GM23338 (cell line): Measurements from ENCODE around the gene CELA2A. TPM values are rescaled to one million over a fixed set of nuclear protein-coding genes. Genes with fewer than 3 reads are reported as not detected.

Experiments used
- ATAC-seq: fragments of 200-7000 bp; cut with Tn5 transposase; 3 replicates; pipeline ENCODE4 v1.9.1; 2020
- DNase-seq: peaks from one replicate; pipeline ENCODE4 v3.0.0-alpha.2; 2015; ENCODE audit warnings: low spot score
- H2AFZ ChIP-seq: fragments of 200-600 bp; sonication (generic); 2 replicates; pipeline ENCODE4 v1.8.0; 2016; ENCODE audit warnings: antibody characterized with exemption, mild to moderate bottlenecking, moderate library complexity
- H3F3A ChIP-seq: fragments of 200-600 bp; sonication (generic); replicated peaks from 2 replicates; pipeline ENCODE4 v1.8.0; 2017; ENCODE audit warnings: antibody characterized with exemption, mixed run types, low read depth
- H3K27ac ChIP-seq: fragments of 200-600 bp; sonication (generic); 2 replicates; pipeline ENCODE4 v1.6.1; 2016; ENCODE audit warnings: low read depth
- H3K27me3 ChIP-seq: fragments of 200-600 bp; sonication (generic); 2 replicates; pipeline ENCODE4 v1.8.0; 2016; ENCODE audit warnings: mild to moderate bottlenecking, mixed run types, moderate library complexity; ENCODE audit not compliant: insufficient read depth
- H3K36me3 ChIP-seq: fragments of 200-600 bp; sonication (generic); 2 replicates; pipeline ENCODE4 v1.8.0; 2016; ENCODE audit warnings: mild to moderate bottlenecking; ENCODE audit not compliant: insufficient read depth
- H3K4me1 ChIP-seq: fragments of 200-600 bp; sonication (generic); 2 replicates; pipeline ENCODE4 v1.8.0; 2016; ENCODE audit warnings: mild to moderate bottlenecking, moderate library complexity; ENCODE audit not compliant: insufficient read depth
- H3K4me2 ChIP-seq: fragments of 200-600 bp; sonication (generic); 2 replicates; pipeline ENCODE4 v1.7.1; 2017; ENCODE audit warnings: mixed run types
- H3K4me3 ChIP-seq: fragments of 200-600 bp; sonication (generic); 2 replicates; pipeline ENCODE4 v1.6.1; 2016; ENCODE audit warnings: mixed run types
- H3K79me2 ChIP-seq: fragments of 200-600 bp; sonication (generic); replicated peaks from 2 replicates; pipeline ENCODE4 v1.8.0; 2017; ENCODE audit warnings: mild to moderate bottlenecking; ENCODE audit not compliant: insufficient read depth
- H3K9me2 ChIP-seq: fragments of 200-600 bp; sonication (generic); 2 replicates; pipeline ENCODE4 v1.8.0; 2017; ENCODE audit not compliant: insufficient read depth
- H4K20me1 ChIP-seq: fragments of 200-600 bp; sonication (generic); replicated peaks from 2 replicates; pipeline ENCODE4 v1.8.0; 2017; ENCODE audit warnings: mild to moderate bottlenecking; ENCODE audit not compliant: insufficient read depth
- H3K27ac Mint-ChIP-seq: 2 replicates; pipeline ENCODE4 v1.8.0; 2020; ENCODE audit warnings: inconsistent platforms, mild to moderate bottlenecking, moderate library complexity, mixed read lengths
- H3K27me3 Mint-ChIP-seq: 3 replicates; pipeline ENCODE4 v1.8.0; 2022; ENCODE audit warnings: low read depth, mild to moderate bottlenecking, moderate library complexity, mixed read lengths, inconsistent platforms; ENCODE audit not compliant: insufficient read depth, poor library complexity
- H3K36me3 Mint-ChIP-seq: 3 replicates; pipeline ENCODE4 v1.8.0; 2021; ENCODE audit warnings: low read depth, mild to moderate bottlenecking, inconsistent platforms, moderate library complexity, mixed read lengths
- H3K4me1 Mint-ChIP-seq: 3 replicates; pipeline ENCODE4 v1.8.0; 2020; ENCODE audit warnings: mild to moderate bottlenecking, inconsistent platforms, mixed read lengths
- H3K4me3 Mint-ChIP-seq: 3 replicates; pipeline ENCODE4 v1.8.0; 2021; ENCODE audit warnings: moderate library complexity, mild to moderate bottlenecking, inconsistent platforms, mixed read lengths
- H3K9me3 Mint-ChIP-seq: 3 replicates; pipeline ENCODE4 v1.8.0; 2020; ENCODE audit warnings: moderate library complexity, mild to moderate bottlenecking, inconsistent platforms, mixed read lengths
- CREB1 ChIP-seq: fragments of 250-450 bp; sonication (Bioruptor Pico); IDR thresholded peaks from 2 replicates; pipeline ENCODE4 v1.5.0; 2020; ENCODE audit warnings: low read depth, mild to moderate bottlenecking, moderate library complexity
- EZH2phosphoT487 ChIP-seq: fragments of 200-600 bp; sonication (generic); IDR thresholded peaks from one replicate; pipeline ENCODE4 v1.8.1; 2018; ENCODE audit warnings: antibody characterized with exemption; ENCODE audit not compliant: unreplicated experiment
- NANOG ChIP-seq: IDR thresholded peaks from 2 replicates; pipeline ENCODE4 v1.6.1; 2016; ENCODE audit warnings: antibody characterized with exemption, borderline replicate concordance
- REST ChIP-seq: IDR thresholded peaks from one replicate; pipeline ENCODE4 v1.6.1; 2018; ENCODE audit warnings: antibody characterized with exemption; ENCODE audit not compliant: unreplicated experiment
- ZNF114 ChIP-seq: fragments of 250-450 bp; sonication (Bioruptor Pico); IDR thresholded peaks from 2 replicates; pipeline ENCODE4 v1.5.0; 2020; ENCODE audit warnings: mild to moderate bottlenecking, moderate library complexity
- polyA plus RNA-seq: library from polyadenylated mRNA; unstranded; fragments of >200 nt; fragmentation: Nextera tagmentation; extraction: Ambion mirVana; gene quantifications from 2 replicates; pipeline ENCODE4 v1.2.1, GENCODE V29; 2016
- total RNA-seq: library from RNA; depleted of rRNA; stranded (reverse); fragments of >200 nt; shearing (Covaris generic); gene quantifications from 2 replicates; pipeline ENCODE4 v1.2.3, GENCODE V29; 2014

CELA2A gene
- total and polyA plus RNA-seq, 2 experiments from 2014 or later: not detected

GRCh38 chr1:15413563-15414444, 42.7 kb upstream of the CELA2A start:
- no peak for ATAC-seq
- Mint-ChIP-seq H3K4me1 (peaks cover 25% of the 10 kb centered on the region), H3K4me3 (no peak overlapping the region), H3K27ac (no peak overlapping the region), H3K9me3 (no peaks in the 10 kb centered on the region; the same call in 2 of the 3 replicates), H3K36me3 (no peaks in the 10 kb centered on the region), H3K27me3 (peaks cover 21% of the 10 kb centered on the region)
- Histone ChIP-seq H3K9me2 (no peaks in the 10 kb centered on the region), H4K20me1 (no peaks in the 10 kb centered on the region; the same call in 1 of the 2 replicates), H3K36me3 (no peaks in the 10 kb centered on the region), H3K4me2 (no peak overlapping the region), H3K27me3 (peaks cover 19% of the 10 kb centered on the region), H3K27ac (no peak overlapping the region), H2AFZ (no peak overlapping the region), H3K4me1 (peaks cover 4% of the 10 kb centered on the region; the same call in 1 of the 2 replicates), H3K4me3 (no peak overlapping the region), H3K79me2 (no peaks in the 10 kb centered on the region), H3F3A (no peaks in the 10 kb centered on the region)
- DNase-seq: no peak
- TF ChIP-seq ZNF114 (CRISPR knock-in tag): no peak
- TF ChIP-seq NANOG: no peak

GRCh38 chr1:15414445-15414983, 42.0 kb upstream of the CELA2A start:
- Mint-ChIP-seq H3K4me3 (no peak overlapping the region), H3K27me3 (peaks cover 17% of the 10 kb centered on the region)
- DNase-seq: no peak

More at GRCh38 chr1:15414445-15414983, 42.0 kb upstream of the CELA2A start:
- Mint-ChIP-seq H3K27ac (no peak overlapping the region), H3K4me1 (peaks cover 21% of the 10 kb centered on the region), H3K36me3 (no peaks in the 10 kb centered on the region), H3K9me3 (no peaks in the 10 kb centered on the region; the same call in 2 of the 3 replicates)
- Histone ChIP-seq H3K36me3 (no peaks in the 10 kb centered on the region), H3K4me3 (no peak overlapping the region), H2AFZ (no peak overlapping the region), H3K27me3 (peaks cover 18% of the 10 kb centered on the region), H3F3A (no peaks in the 10 kb centered on the region), H4K20me1 (no peaks in the 10 kb centered on the region; the same call in 1 of the 2 replicates), H3K9me2 (no peaks in the 10 kb centered on the region), H3K27ac (no peak overlapping the region), H3K79me2 (no peaks in the 10 kb centered on the region), H3K4me2 (no peak overlapping the region), H3K4me1 (no peaks in the 10 kb centered on the region)
- TF ChIP-seq CREB1 (CRISPR knock-in tag): no peak
- no peak for TF ChIP-seq REST
- TF ChIP-seq EZH2phosphoT487: no peak
- ATAC-seq: no peak
